Stimulated activated CD8-positive, alpha-beta memory T cell treated with anti-CD3 and anti-CD28 coated beads, Interleukin-12 subunit alpha, Interleukin-12 subunit beta, amount 100 ng/mL, for 24 hours (primary cell): ENCODE results near the gene IPMK.

Experiments
- DNase-seq: peaks from one replicate; pipeline ENCODE4 v3.0.0-alpha.2; 2020; ENCODE audit errors: extremely low read depth

IPMK gene

GRCh38 chr10:58153751-58154150, 113.9 kb downstream of the IPMK start:
- no peak for DNase-seq

- DNase-seq = no peak
These were observed 114.9 kb downstream of the IPMK start for GRCh38 chr10:58152673-58153263.

DNA sequence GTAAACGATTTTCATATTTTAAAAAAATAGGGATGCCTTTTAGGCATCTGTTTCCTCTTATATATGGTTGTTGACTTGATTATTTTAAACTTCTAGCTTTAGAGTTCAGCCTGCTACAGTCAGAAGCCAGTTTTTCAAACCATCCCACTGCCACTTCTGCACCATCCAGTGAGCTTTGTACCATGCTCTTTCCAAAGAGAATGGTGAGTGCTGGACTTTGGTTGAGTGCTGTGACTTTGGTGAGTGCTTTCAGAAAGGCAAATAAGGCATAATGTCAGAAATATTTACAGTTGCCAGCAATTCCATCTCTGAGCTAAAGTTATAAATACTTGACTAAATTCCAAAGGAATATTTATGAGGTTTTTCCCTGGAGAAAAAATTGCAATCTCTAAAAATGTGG, 117.4 kb downstream of the IPMK start:
- no peak for DNase-seq

GRCh38 chr10:58143944-58144343, 123.8 kb downstream of the IPMK start:
- no peak for DNase-seq
